Thoracic aorta (tissue), 2 donors: ENCODE results near the gene NCAPD3. TPM values are rescaled to one million over a fixed set of nuclear protein-coding genes. Genes with fewer than 3 reads are reported as not detected.
A peak's percentile ranks its signal among the peaks of the same experiment; 100 is the strongest.

Experiments
- ATAC-seq: fragments of 150-250 bp; one replicate; pipeline ENCODE4 v1.8.0; 2017; ENCODE audit warnings: low read depth; ENCODE audit not compliant: insufficient number of reproducible peaks, low FRiP score
- DNase-seq: peaks from one replicate; pipeline ENCODE4 v3.0.0-alpha.2; 2020; ENCODE audit warnings: low spot score
- H3K27ac ChIP-seq, 2 donors: fragments of 200-600 bp; sonication (generic); 1 replicate in 1 of 2; 2 replicates in 1 of 2; pipeline ENCODE4 v1.5.1; 2016; ENCODE audit warnings: mild to moderate bottlenecking in 2 of 2, moderate library complexity in 2 of 2
- H3K27me3 ChIP-seq: fragments of 200-600 bp; sonication (generic); replicated peaks from 2 replicates; pipeline ENCODE4 v1.6.0; 2016; ENCODE audit warnings: mild to moderate bottlenecking; ENCODE audit not compliant: insufficient read depth
- H3K36me3 ChIP-seq: fragments of 200-600 bp; sonication (generic); one replicate; pipeline ENCODE4 v1.5.1; 2016
- H3K4me1 ChIP-seq, 2 donors: fragments of 200-600 bp; sonication (generic); 1 replicate in 1 of 2; 2 replicates in 1 of 2; pipeline versions ENCODE4 v1.5.1 to v1.6.0; 2016; ENCODE audit warnings: low read depth in 2 of 2, mild to moderate bottlenecking in 1 of 2; ENCODE audit not compliant: control insufficient read depth in 1 of 2
- H3K4me3 ChIP-seq: fragments of 200-600 bp; sonication (generic); 2 replicates; pipeline ENCODE4 v1.5.1; 2016; ENCODE audit warnings: mild to moderate bottlenecking
- H3K9me3 ChIP-seq: fragments of 200-600 bp; sonication (generic); 2 replicates; pipeline ENCODE4 v1.5.1; 2016
- total RNA-seq, 2 donors: library from RNA; depleted of rRNA; stranded (reverse); fragments of >200 nt; gene quantifications; one replicate each; pipeline versions ENCODE4 v1.1.0 to v1.2.3, GENCODE V29; 2016
- TF ChIP-seq, protein P1 (sequence below): fragments of 200-600 bp; sonication (generic); IDR thresholded peaks from one replicate; pipeline ENCODE4 v1.5.1; 2019; ENCODE audit warnings: antibody characterized with exemption

Gene NCAPD3
- total RNA-seq, 2 donors from 2014 or later, result 7.4 to 9.2 TPM

DNA sequence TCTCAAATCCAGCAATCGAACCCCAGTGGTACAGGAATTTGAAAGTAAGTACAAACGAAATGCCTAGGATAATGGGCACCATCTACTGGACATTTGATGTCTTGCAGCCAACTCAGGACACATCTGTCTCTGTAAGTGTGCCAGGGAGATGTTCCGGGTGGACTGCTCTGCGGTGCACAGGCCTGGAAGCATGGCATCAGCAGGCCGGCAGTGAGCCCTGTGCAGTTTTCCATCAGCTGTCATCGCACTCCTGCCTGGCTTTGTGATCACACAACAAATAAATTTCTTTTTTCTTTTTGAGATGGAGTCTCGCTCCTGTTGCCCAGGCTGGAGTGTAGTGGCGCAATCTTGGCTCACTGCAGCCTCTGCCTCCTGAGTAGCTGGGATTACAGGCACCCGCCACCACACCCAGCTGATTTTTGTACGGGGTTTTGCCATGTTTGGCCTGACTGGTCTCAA, 83.9 kb downstream of the NCAPD3 start:
- peak overlapping the region; percentile 34 for H3K4me3 ChIP-seq
- DNase-seq, result no peak
- TF ChIP-seq, protein P1, sequence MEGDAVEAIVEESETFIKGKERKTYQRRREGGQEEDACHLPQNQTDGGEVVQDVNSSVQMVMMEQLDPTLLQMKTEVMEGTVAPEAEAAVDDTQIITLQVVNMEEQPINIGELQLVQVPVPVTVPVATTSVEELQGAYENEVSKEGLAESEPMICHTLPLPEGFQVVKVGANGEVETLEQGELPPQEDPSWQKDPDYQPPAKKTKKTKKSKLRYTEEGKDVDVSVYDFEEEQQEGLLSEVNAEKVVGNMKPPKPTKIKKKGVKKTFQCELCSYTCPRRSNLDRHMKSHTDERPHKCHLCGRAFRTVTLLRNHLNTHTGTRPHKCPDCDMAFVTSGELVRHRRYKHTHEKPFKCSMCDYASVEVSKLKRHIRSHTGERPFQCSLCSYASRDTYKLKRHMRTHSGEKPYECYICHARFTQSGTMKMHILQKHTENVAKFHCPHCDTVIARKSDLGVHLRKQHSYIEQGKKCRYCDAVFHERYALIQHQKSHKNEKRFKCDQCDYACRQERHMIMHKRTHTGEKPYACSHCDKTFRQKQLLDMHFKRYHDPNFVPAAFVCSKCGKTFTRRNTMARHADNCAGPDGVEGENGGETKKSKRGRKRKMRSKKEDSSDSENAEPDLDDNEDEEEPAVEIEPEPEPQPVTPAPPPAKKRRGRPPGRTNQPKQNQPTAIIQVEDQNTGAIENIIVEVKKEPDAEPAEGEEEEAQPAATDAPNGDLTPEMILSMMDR, result peak; percentile 87

DNA sequence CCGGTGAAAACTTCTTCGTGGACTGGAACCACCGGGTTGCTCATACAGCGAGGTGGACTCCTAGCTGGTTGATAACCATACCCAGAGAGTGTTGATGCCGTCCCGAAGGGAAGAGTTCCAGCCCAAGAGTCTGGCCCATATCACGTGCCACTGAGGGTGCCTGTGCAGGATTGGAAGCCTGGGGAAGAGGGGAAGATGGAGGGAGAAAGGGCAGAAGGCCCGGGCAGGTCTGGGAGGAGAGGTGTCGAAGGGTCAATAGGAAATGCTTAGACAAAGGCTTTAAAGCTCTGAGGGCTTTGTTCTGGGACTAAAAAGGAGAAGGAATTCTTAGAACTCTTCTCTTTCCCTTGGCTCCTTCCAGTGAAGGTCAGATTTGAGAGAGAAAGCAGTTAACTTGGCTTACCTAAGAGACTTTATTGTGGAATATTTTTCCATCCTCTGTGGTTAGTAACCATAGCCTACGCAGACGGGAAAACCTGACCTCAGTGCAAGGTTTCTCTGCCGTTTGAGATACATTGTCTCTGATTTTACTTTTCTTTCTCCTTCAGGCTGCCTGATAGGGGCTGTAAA, 84.4 kb downstream of the NCAPD3 start:
- TF ChIP-seq, protein P1, result no peak
- Histone ChIP-seq H3K27ac (peak overlapping the region; percentile 43 to 45), H3K36me3 (peaks cover 4% of the 10 kb centered on the region), H3K27me3 (no peaks in the 10 kb centered on the region), H3K4me3 (peak overlapping the region; percentile 34), H3K9me3 (no peaks in the 10 kb centered on the region), H3K4me1 (peaks cover 0 to 13% of the 10 kb centered on the region in 2 donors)
- DNase-seq, result no peak
- peak; percentile 13 for ATAC-seq

More for the DNA sequence above, 83.9 kb downstream of the NCAPD3 start:
- peaks cover 0 to 13% of the 10 kb centered on the region in 2 donors for H3K4me1 ChIP-seq
- ATAC-seq, result peak; percentile 61
- H3K36me3 ChIP-seq, result peaks cover 4% of the 10 kb centered on the region
- peak overlapping the region; percentile 43 to 45 for H3K27ac ChIP-seq
- H3K27me3 ChIP-seq, result no peaks in the 10 kb centered on the region
- H3K9me3 ChIP-seq, result no peaks in the 10 kb centered on the region

DNA sequence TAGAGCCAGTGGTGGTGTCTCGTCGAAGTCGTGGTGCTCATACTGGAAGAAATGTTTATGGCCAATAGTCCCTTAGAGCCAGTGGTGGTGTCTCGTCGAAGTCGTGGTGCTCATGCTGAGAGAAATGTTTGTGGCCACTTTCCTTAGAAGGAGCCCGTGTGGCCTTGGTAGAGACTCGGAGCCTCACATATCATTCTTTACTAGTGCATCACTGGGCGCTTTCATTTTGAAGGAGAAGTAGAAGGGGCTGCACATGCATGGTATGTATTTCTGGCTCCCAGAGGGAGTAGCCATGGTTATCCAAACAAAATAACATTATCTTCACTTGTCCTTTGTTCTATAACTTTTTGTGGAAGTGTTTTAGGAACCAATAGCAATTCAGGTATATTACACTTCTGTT, 85.4 kb downstream of the NCAPD3 start:
- ATAC-seq, result no peak
- H3K9me3 ChIP-seq, result peaks cover 3% of the 10 kb centered on the region
- H3K4me3 ChIP-seq, result no peak overlapping the region
- H3K36me3 ChIP-seq, result peaks cover 4% of the 10 kb centered on the region
- DNase-seq, result no peak
- no peaks in the 10 kb centered on the region for H3K27me3 ChIP-seq
- TF ChIP-seq, protein P1, result no peak
- no peak overlapping the region for H3K27ac ChIP-seq
- H3K4me1 ChIP-seq, result peaks cover 0 to 19% of the 10 kb centered on the region in 2 donors

DNA sequence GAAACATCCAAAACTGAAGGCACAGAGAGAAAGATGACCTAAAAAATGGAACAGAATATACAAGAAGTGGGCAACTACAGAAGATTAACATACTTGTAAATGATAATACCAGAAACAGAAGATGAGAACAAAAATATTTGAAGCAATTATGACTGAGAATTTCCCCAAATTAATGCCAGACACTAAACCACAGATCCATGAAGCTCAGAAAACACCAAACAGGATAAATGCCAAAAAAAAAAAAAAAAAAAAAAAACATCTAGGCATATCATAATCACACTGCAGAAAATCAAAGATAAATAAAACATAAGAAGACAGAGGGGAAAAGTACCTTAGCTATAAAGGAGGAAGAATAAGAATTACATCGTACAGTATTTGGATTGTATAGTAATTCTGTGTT, 89.6 kb downstream of the NCAPD3 start:
- H3K27ac ChIP-seq, result peak overlapping the region in 1 of 2 donors; percentile 48
- H3K9me3 ChIP-seq, result peaks cover 9% of the 10 kb centered on the region
- H3K4me1 ChIP-seq, result peaks cover 0 to 23% of the 10 kb centered on the region in 2 donors
- H3K27me3 ChIP-seq, result no peaks in the 10 kb centered on the region
- no peak for DNase-seq
- ATAC-seq, result no peak
- no peaks in the 10 kb centered on the region for H3K36me3 ChIP-seq
- TF ChIP-seq, protein P1, result no peak
- no peak overlapping the region for H3K4me3 ChIP-seq

DNA sequence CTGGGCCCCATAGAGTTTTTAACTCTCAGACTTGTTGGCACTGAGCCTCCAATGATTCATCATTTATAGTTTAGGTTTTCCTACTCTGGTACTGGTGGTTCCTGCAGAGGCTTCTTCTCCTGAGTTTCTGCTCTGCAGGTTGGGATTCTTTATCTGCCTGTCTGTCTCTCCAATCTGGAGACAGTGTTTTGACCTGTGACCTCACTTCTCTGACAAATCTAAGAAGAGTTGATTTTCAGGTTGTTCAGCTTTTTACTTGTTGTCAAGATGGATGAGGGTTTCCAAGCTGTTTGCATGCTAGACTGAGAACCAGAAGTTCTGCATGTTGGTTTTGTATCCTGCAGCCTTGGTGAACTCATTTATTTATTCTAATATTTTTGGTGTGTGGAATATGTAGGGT, 91.0 kb downstream of the NCAPD3 start:
- H3K4me3 ChIP-seq, result no peak overlapping the region
- no peaks in the 10 kb centered on the region for H3K27me3 ChIP-seq
- ATAC-seq, result no peak
- TF ChIP-seq, protein P1, result no peak
- no peak for DNase-seq
- H3K27ac ChIP-seq, result peak overlapping the region; percentile 0 to 48
- peaks cover 9% of the 10 kb centered on the region for H3K9me3 ChIP-seq
- no peaks in the 10 kb centered on the region for H3K36me3 ChIP-seq
- H3K4me1 ChIP-seq, result peaks cover 0 to 16% of the 10 kb centered on the region in 2 donors
